A549 (cell line): ENCODE results near the gene EXT2. TPM values are rescaled to one million over a fixed set of nuclear protein-coding genes. Genes with fewer than 3 reads are reported as not detected.

Experiments
- ATAC-seq, 2 experiments: fragments of 200-7000 bp in 1 of 2; fragments of >200 bp in 1 of 2; cut with Nextera tagmentation in 1 of 2; cut with Tn5 transposase in 1 of 2; 3 replicates each; pipeline versions ENCODE4 v1.8.0 to v1.9.1; 2018 to 2020; ENCODE audit warnings: mild to moderate bottlenecking in 1 of 2, moderate library complexity in 1 of 2
- CTCF ChIA-PET: fragments of 300-600 bp; sonication (Branson Sonifier 250); formaldehyde crosslinking; extraction: SDS; loops from one replicate; lab custom pipeline; 2021; ENCODE audit warnings: antibody characterized with exemption, inconsistent platforms; lab: Yijun Ruan, JAX
- POLR2A ChIA-PET: fragments of 350-600 bp; formaldehyde crosslinking; extraction: SDS; loops from one replicate; lab custom pipeline; 2021; ENCODE audit warnings: antibody characterized with exemption, inconsistent platforms; lab: Yijun Ruan, JAX
- DNase-seq, 2 experiments: peaks; one replicate each; pipeline versions ENCODE4 v3.0.0 to v3.0.0-alpha.2; 2011 to 2016; ENCODE audit warnings: low read depth in 1 of 2, low spot score in 1 of 2
- FAIRE-seq: peaks from 2 replicates; lab custom pipeline; 2011; peaks lifted over from hg19 to GRCh38; lab: Jason Lieb, UNC
- H3K27ac ChIP-seq, 2 experiments: fragments of >200 bp; sonication (Bioruptor Twin); formaldehyde crosslinking; 3 replicates each; pipeline ENCODE4 v1.5.1; 2016 to 2017
- H3K4me1 ChIP-seq: fragments of >200 bp; sonication (Bioruptor Twin); formaldehyde crosslinking; 3 replicates; pipeline ENCODE4 v1.6.1; 2016
- H3K4me2 ChIP-seq: fragments of >200 bp; sonication (Bioruptor Twin); formaldehyde crosslinking; 3 replicates; pipeline ENCODE4 v1.6.1; 2016
- H3K4me3 ChIP-seq: fragments of >200 bp; sonication (Bioruptor Twin); formaldehyde crosslinking; 3 replicates; pipeline ENCODE4 v1.5.1; 2016
- H3K9me3 ChIP-seq: fragments of >200 bp; sonication (Bioruptor Twin); formaldehyde crosslinking; 3 replicates; pipeline ENCODE4 v1.6.1; 2016
- BHLHE40 ChIP-seq: IDR thresholded peaks from 2 replicates; pipeline ENCODE4 v1.6.1; 2012; ENCODE audit warnings: low read depth, low read length, inconsistent platforms
- CBX2 ChIP-seq: fragments of 200-600 bp; sonication (generic); IDR thresholded peaks from 2 replicates; pipeline ENCODE4 v1.6.1; 2016; ENCODE audit warnings: low read depth, mild to moderate bottlenecking, borderline replicate concordance
- CHD2 ChIP-seq: fragments of 150-350 bp; IDR thresholded peaks from 2 replicates; pipeline ENCODE4 v1.6.1; 2014; ENCODE audit warnings: low read length; ENCODE audit not compliant: partially characterized antibody
- CHD4 ChIP-seq: fragments of 200-600 bp; sonication (generic); IDR thresholded peaks from 2 replicates; pipeline ENCODE4 v1.6.1; 2016; ENCODE audit warnings: antibody characterized with exemption, mild to moderate bottlenecking, borderline replicate concordance
- EHMT2 ChIP-seq: fragments of 200-600 bp; sonication (generic); IDR thresholded peaks from 2 replicates; pipeline ENCODE4 v1.6.1; 2016; ENCODE audit warnings: antibody characterized with exemption, low read depth, mild to moderate bottlenecking, moderate library complexity
- ESRRA ChIP-seq: fragments of 150-350 bp; IDR thresholded peaks from 2 replicates; pipeline ENCODE4 v1.6.1; 2014; ENCODE audit warnings: mild to moderate bottlenecking, low read length, borderline replicate concordance
- FOSB ChIP-seq: fragments of 250-450 bp; sonication (Bioruptor Pico); IDR thresholded peaks from 2 replicates; pipeline ENCODE4 v1.5.0; 2020; ENCODE audit warnings: mild to moderate bottlenecking, moderate library complexity
- GATA3 ChIP-seq: IDR thresholded peaks from 2 replicates; pipeline ENCODE4 v1.6.1; 2012; ENCODE audit warnings: borderline replicate concordance
- HEYL ChIP-seq: fragments of 250-450 bp; sonication (Bioruptor Pico); IDR thresholded peaks from 2 replicates; pipeline ENCODE4 v1.8.0; 2021; ENCODE audit warnings: mild to moderate bottlenecking, moderate library complexity
- HOXB5 ChIP-seq: fragments of 250-450 bp; sonication (Bioruptor Pico); IDR thresholded peaks from 2 replicates; pipeline ENCODE4 v1.5.0; 2020; ENCODE audit warnings: mild to moderate bottlenecking, moderate library complexity
- JUN ChIP-seq, 2 experiments: fragments of >200 bp; sonication (Bioruptor Twin); formaldehyde crosslinking; IDR thresholded peaks; 2 replicates in 1 of 2; 3 replicates in 1 of 2; pipeline ENCODE4 v1.6.1; 2016 to 2017
- JUNB ChIP-seq: fragments of >200 bp; sonication (Bioruptor Twin); formaldehyde crosslinking; IDR thresholded peaks from 2 replicates; pipeline ENCODE4 v1.6.1; 2016
- KDM1A ChIP-seq: fragments of 200-600 bp; sonication (generic); IDR thresholded peaks from 2 replicates; pipeline ENCODE4 v1.6.1; 2016; ENCODE audit warnings: low read depth, mild to moderate bottlenecking
- MAFK ChIP-seq: fragments of 450-650 bp; IDR thresholded peaks from 2 replicates; pipeline ENCODE4 v1.6.1; 2014; ENCODE audit not compliant: partially characterized antibody
- MAZ ChIP-seq: fragments of 150-350 bp; IDR thresholded peaks from 2 replicates; pipeline ENCODE4 v1.6.1; 2014; ENCODE audit warnings: antibody characterized with exemption, low read depth, low read length, borderline replicate concordance
- NFE2L2 ChIP-seq: fragments of 150-350 bp; conservative IDR thresholded peaks from 2 replicates; pipeline ENCODE4 v1.6.1; 2014; ENCODE audit warnings: low read length
- NPAS2 ChIP-seq: fragments of 250-450 bp; sonication (Bioruptor Pico); IDR thresholded peaks from 2 replicates; pipeline ENCODE4 v1.8.0; 2022; ENCODE audit warnings: mild to moderate bottlenecking, moderate library complexity, borderline replicate concordance
- NR3C1 ChIP-seq: fragments of >200 bp; sonication (Bioruptor Twin); formaldehyde crosslinking; IDR thresholded peaks from 3 replicates; pipeline ENCODE4 v1.6.1; 2017
- POLR2A ChIP-seq: IDR thresholded peaks from 2 replicates; pipeline ENCODE4 v1.6.1; 2012; ENCODE audit warnings: mild to moderate bottlenecking, low read length
- RAD21 ChIP-seq, 2 experiments: fragments of >200 bp in 1 of 2; sonication (Bioruptor Twin) in 1 of 2; formaldehyde crosslinking in 1 of 2; IDR thresholded peaks in 1 of 2; conservative IDR thresholded peaks in 1 of 2; 2 replicates in 1 of 2; 3 replicates in 1 of 2; pipeline ENCODE4 v1.6.1; 2012 to 2018; ENCODE audit warnings: inconsistent platforms in 1 of 2
- RCOR1 ChIP-seq: fragments of 150-350 bp; IDR thresholded peaks from 2 replicates; pipeline ENCODE4 v1.6.1; 2014; ENCODE audit warnings: antibody characterized with exemption, low read length, low read depth
- TFCP2L1 ChIP-seq: fragments of 250-450 bp; sonication (Bioruptor Pico); IDR thresholded peaks from 2 replicates; pipeline ENCODE4 v1.5.0; 2021; ENCODE audit warnings: mild to moderate bottlenecking
- ZFP36 ChIP-seq: fragments of 450-650 bp; IDR thresholded peaks from 2 replicates; pipeline ENCODE4 v1.6.1; 2014; ENCODE audit warnings: borderline replicate concordance; ENCODE audit not compliant: partially characterized antibody
- ZSCAN20 ChIP-seq: fragments of 250-450 bp; sonication (Bioruptor Pico); IDR thresholded peaks from 2 replicates; pipeline ENCODE4 v1.8.0; 2022; ENCODE audit warnings: mild to moderate bottlenecking, moderate library complexity
- WGBS: methylation state at CpG from one replicate; pipeline ENCODE4 v1.1.6; 2017; ENCODE audit errors: missing lambda C conversion rate; 5-methylcytosine and 5-hydroxymethylcytosine counted together
- polyA plus RNA-seq, 4 experiments: library from polyadenylated mRNA; depleted of rRNA in 3 of 4; stranded (reverse); fragments of >200 nt; fragmentation: RNase III in 1 of 4; extraction: RNeasy Plus Mini Kit Qiagen cat#74134 plus additional on column Dnase treatment in 1 of 4; gene quantifications; 2 replicates in 3 of 4; 3 replicates in 1 of 4; pipeline ENCODE4 v1.2.3, GENCODE V29; 2011 to 2017
- TF ChIP-seq, protein P1 (sequence below): fragments of 150-350 bp; IDR thresholded peaks from 2 replicates; pipeline ENCODE4 v1.6.1; 2014; ENCODE audit warnings: low read depth, mild to moderate bottlenecking, low read length
- TF ChIP-seq, protein P2 (sequence below): fragments of 450-650 bp; IDR thresholded peaks from 2 replicates; pipeline ENCODE4 v1.6.1; 2014; ENCODE audit warnings: antibody characterized with exemption
- TF ChIP-seq, protein P3 (sequence below): fragments of >200 bp; sonication (Bioruptor Twin); formaldehyde crosslinking; IDR thresholded peaks from 3 replicates; pipeline ENCODE4 v1.5.1; 2016

The EXT2 gene
- polyA plus RNA-seq, 2 of the 4 experiments (the other 2 are of a cell fraction), result 56.5 to 77.3 TPM

DNA sequence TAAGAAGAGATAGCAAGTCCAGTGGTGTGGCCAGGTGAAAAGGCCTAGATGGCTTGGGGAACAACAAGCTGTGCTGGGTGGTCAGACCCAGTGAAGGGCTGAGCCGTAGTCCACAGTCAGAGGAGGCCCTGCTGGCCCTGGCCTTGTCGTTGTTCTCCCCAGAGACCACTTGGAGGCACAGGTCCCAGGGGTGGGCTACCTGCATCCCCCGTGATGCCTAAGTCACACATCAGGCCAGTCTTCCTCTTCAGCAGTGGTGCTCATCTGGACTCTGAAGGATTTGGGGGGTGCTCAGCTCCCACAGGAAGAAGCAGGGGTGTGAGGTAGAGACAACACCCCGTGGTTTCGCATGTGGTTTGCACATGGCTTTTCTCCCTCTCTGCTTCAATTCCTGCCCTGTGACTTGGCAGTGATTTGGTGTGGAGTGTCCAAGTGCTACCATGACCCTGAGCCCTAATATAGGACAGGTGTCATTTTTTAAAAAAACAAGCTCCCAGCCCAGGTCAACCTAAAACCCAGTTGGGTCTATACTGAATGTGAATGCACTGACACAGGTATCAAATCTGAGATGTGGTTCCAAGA is 163.5 kb downstream of the EXT2 start:
- no peaks in the 10 kb centered on the region for H3K4me1 ChIP-seq
- CTCF ChIA-PET, result interaction anchor here (1.4 to 2.1 kb wide), 2 partner anchors 9 to 15 kb away, joined by 3 to 14 read pairs; no protein-coding TSS in a partner anchor
- no peak overlapping the region for H3K4me2 ChIP-seq
- no peak overlapping the region for H3K4me3 ChIP-seq
- H3K27ac ChIP-seq, result no peak overlapping the region
- TF ChIP-seq NPAS2 (CRISPR knock-in tag), result no peak
- TF ChIP-seq RCOR1, result no peak
- TF ChIP-seq JUN (IDR thresholded peaks at IDR 0.05), result no peak
- TF ChIP-seq, all 56 proteins: peak for 0
- POLR2A ChIA-PET, result interaction anchor here (0.6 kb wide), 1 partner anchor 881 kb away, joined by 4 read pairs; no protein-coding TSS in a partner anchor
- H3K9me3 ChIP-seq, result peaks cover 2% of the 10 kb centered on the region; the same call in 1 of the 3 replicates
- 89% methylated on average over 5 of the region's 5 CpGs for WGBS
- DNase-seq (no peak), FAIRE-seq (no peak), ATAC-seq (no peak)

DNA sequence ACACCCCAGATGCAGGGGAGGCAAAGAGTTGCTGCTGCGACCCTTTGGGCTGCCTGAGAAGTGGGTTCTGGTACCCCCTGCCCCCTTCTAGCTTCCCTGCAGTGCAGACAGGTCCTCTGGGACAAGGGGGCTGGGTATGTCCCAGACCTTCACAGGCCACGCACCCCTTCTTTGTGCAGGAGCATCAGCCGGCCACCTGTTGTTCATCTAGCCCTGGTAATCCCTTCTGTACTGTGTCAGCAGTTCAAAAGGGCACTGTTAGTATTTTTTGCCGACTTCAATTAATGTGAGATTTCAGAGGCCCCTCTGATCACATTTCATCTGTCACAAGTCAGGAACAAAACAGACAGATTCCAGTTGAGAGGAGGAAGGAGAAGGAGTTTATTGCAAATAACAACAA is 164.6 kb downstream of the EXT2 start:
- no peak overlapping the region for H3K4me2 ChIP-seq
- POLR2A ChIA-PET, result no interaction called here
- H3K27ac ChIP-seq, result no peak overlapping the region
- TF ChIP-seq NR3C1 (no peak), ZSCAN20 (CRISPR knock-in tag) (no peak), CBX2 (no peak), EHMT2 (no peak), CHD4 (no peak), MAFK (no peak), MAZ (no peak), RAD21 (conservative IDR thresholded peaks at IDR 0.05 in 1 of 2, IDR thresholded peaks at IDR 0.05 in 1 of 2) (no peak)
- TF ChIP-seq, protein P1, sequence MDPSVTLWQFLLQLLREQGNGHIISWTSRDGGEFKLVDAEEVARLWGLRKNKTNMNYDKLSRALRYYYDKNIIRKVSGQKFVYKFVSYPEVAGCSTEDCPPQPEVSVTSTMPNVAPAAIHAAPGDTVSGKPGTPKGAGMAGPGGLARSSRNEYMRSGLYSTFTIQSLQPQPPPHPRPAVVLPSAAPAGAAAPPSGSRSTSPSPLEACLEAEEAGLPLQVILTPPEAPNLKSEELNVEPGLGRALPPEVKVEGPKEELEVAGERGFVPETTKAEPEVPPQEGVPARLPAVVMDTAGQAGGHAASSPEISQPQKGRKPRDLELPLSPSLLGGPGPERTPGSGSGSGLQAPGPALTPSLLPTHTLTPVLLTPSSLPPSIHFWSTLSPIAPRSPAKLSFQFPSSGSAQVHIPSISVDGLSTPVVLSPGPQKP, result no peak
- TF ChIP-seq, protein P2, sequence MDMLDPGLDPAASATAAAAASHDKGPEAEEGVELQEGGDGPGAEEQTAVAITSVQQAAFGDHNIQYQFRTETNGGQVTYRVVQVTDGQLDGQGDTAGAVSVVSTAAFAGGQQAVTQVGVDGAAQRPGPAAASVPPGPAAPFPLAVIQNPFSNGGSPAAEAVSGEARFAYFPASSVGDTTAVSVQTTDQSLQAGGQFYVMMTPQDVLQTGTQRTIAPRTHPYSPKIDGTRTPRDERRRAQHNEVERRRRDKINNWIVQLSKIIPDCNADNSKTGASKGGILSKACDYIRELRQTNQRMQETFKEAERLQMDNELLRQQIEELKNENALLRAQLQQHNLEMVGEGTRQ, result no peak
- H3K4me3 ChIP-seq, result no peak overlapping the region
- DNase-seq, result no peak
- H3K4me1 ChIP-seq, result no peaks in the 10 kb centered on the region
- FAIRE-seq, result no peak
- ATAC-seq, result no peak
- no peaks in the 10 kb centered on the region for H3K9me3 ChIP-seq
- CTCF ChIA-PET, result interaction anchor here (1.0 to 2.1 kb wide), 2 partner anchors 10 to 12 kb away, joined by 4 to 5 read pairs; no protein-coding TSS in a partner anchor
- WGBS, result 82% methylated on average over 3 of the region's 4 CpGs

DNA sequence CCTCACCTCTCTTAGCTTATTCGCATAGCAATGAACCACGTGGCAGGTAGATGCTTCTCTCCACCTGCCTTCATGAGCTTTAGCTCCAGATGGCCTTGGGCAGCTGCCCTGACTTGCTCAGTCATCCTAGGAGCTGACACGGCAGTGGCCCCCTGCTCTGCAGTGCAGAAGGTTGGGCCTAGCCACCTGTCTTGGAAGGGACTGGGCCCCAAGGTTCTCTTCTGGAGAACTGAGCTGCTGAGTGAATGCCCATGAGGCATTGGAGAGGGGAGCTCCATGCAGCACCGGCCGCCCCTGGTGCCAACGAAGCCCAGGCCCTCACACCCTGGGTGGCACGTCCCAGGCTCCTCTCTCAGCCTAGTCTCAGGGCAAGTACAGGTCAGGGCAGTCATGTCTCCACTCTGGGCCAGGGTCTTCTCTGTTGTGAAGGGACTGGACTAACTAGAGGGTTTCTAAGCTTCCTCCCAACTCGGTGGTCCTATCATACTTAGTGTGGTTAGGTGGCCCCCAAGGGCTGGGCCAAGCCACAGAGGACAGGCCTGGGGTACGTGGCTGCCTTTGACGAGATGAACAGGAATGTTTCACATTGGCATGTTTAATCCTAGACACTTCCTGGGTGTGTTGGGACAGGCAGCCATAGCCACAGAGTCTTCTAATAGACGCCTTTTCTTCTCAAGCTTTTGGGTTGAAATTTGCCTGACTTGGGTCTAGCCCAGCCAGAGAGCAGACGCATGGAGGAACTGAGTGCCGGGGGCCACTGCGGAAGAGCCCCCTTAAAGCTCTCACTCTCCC is 166.5 kb downstream of the EXT2 start:
- FAIRE-seq (no peak), DNase-seq (no peak), ATAC-seq (no peak)
- no peaks in the 10 kb centered on the region for H3K9me3 ChIP-seq
- CTCF ChIA-PET, result interaction anchor here (1.2 to 2.1 kb wide), 3 partner anchors 9 to 129 kb away, joined by 3 to 5 read pairs (median 4); no protein-coding TSS in a partner anchor
- H3K4me1 ChIP-seq, result no peaks in the 10 kb centered on the region
- H3K4me2 ChIP-seq, result no peak overlapping the region
- POLR2A ChIA-PET, result no interaction called here
- TF ChIP-seq ESRRA (no peak), HEYL (no peak), KDM1A (no peak), FOSB (CRISPR knock-in tag) (no peak), TFCP2L1 (no peak), BHLHE40 (no peak), ZFP36 (no peak), NFE2L2 (no peak), HOXB5 (CRISPR knock-in tag) (no peak), NR3C1 (no peak), POLR2A (no peak), GATA3 (no peak), CHD2 (no peak), JUNB (no peak)
- TF ChIP-seq, protein P3, sequence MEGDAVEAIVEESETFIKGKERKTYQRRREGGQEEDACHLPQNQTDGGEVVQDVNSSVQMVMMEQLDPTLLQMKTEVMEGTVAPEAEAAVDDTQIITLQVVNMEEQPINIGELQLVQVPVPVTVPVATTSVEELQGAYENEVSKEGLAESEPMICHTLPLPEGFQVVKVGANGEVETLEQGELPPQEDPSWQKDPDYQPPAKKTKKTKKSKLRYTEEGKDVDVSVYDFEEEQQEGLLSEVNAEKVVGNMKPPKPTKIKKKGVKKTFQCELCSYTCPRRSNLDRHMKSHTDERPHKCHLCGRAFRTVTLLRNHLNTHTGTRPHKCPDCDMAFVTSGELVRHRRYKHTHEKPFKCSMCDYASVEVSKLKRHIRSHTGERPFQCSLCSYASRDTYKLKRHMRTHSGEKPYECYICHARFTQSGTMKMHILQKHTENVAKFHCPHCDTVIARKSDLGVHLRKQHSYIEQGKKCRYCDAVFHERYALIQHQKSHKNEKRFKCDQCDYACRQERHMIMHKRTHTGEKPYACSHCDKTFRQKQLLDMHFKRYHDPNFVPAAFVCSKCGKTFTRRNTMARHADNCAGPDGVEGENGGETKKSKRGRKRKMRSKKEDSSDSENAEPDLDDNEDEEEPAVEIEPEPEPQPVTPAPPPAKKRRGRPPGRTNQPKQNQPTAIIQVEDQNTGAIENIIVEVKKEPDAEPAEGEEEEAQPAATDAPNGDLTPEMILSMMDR, result no peak
- 74% methylated on average over 11 of the region's 14 CpGs for WGBS
- no peak overlapping the region for H3K27ac ChIP-seq
- H3K4me3 ChIP-seq, result no peak overlapping the region
